ENCODE measurements around the gene PRSS23.

GRCh38 chr11:86755146-86755545 lies 45.2 kb upstream of the PRSS23 start:
- TF ChIP-seq CTCF (IDR thresholded peaks at IDR 0.05) (no peak), POLR2A (IDR thresholded peaks at IDR 0.05) (no peak), EP300 (IDR thresholded peaks at IDR 0.05) (no peak)

All from ovary (tissue), 3 donors.